ENCODE data around the gene NDUFB6.

The NDUFB6 gene

DNA sequence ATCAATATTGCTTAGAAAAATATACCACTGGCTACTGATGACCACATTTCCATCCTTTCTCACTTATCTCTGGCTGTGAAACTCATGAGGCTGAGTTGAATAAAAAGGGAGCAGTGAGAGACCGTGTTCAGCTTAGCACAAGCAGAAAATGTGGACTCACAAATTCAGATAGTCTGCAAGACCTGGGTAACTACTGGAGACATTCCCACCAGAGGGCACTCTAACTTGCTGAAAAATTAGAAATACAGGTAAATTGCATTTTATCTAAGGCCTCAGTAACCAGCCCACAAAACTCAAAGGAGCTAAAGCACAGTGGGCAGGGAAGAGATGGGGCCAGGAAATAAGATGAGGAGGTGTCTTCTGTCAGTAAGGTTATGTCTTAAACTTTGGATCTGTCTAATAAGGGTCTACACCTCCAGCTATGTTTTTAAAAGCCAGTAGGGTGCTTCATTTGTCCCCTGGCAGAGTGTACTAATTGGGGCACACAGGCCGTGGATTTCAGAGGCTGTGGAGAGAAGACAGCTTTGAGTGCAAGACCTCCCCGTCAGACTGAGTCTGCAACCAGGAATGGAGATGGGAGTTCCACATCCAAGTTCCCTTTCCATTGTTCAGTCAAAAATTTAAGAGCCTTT is 8.7 kb upstream of the NDUFB6 start:
- DNase-seq (ENCODE audit: low read depth), result no peak
- TF ChIP-seq, protein P1, sequence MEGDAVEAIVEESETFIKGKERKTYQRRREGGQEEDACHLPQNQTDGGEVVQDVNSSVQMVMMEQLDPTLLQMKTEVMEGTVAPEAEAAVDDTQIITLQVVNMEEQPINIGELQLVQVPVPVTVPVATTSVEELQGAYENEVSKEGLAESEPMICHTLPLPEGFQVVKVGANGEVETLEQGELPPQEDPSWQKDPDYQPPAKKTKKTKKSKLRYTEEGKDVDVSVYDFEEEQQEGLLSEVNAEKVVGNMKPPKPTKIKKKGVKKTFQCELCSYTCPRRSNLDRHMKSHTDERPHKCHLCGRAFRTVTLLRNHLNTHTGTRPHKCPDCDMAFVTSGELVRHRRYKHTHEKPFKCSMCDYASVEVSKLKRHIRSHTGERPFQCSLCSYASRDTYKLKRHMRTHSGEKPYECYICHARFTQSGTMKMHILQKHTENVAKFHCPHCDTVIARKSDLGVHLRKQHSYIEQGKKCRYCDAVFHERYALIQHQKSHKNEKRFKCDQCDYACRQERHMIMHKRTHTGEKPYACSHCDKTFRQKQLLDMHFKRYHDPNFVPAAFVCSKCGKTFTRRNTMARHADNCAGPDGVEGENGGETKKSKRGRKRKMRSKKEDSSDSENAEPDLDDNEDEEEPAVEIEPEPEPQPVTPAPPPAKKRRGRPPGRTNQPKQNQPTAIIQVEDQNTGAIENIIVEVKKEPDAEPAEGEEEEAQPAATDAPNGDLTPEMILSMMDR (IDR thresholded peaks at IDR 0.05; ENCODE audit: control insufficient read depth, insufficient read depth, low read depth, low read length, missing control alignments), result peak; percentile 62
- H3K4me3 ChIP-seq (ENCODE audit: control insufficient read depth, low read depth, low read length), result no peak overlapping the region

DNA sequence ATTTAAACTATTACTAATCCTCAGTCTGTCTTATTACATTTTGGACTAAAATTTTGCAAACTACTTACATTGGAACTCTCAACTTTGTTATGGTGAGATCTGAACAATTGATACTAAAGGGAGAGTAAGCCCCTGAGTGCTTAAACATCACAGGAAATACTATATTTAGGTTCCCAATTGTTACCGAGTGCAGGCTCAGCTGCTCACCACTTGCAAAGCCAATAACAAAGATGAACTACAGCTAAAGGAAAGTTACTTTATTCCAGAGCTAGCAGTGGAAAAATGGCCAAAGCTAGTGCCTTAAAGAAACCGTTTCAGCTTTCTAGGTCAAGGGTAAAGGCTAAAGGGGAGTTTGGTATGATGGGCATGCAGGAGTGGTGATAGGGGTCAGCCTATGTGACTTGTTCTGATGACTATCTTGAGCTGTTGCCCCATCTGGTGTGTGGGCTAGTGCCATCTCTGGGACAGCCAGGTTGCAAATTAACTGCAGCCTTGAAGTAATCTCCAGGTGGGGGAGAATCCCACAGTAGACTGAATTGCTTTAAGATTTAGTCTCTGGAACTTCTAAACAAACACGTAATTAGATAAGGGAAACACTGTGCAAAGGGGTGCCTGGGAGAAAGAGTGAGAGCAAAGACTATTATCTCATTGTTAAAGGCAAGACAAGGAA is 7.8 kb upstream of the NDUFB6 start:
- no peak for DNase-seq (ENCODE audit: low read depth)
- TF ChIP-seq, protein P1 (IDR thresholded peaks at IDR 0.05; ENCODE audit: control insufficient read depth, insufficient read depth, low read depth, low read length, missing control alignments), result no peak
- H3K4me3 ChIP-seq (ENCODE audit: control insufficient read depth, low read depth, low read length), result no peak overlapping the region

DNA sequence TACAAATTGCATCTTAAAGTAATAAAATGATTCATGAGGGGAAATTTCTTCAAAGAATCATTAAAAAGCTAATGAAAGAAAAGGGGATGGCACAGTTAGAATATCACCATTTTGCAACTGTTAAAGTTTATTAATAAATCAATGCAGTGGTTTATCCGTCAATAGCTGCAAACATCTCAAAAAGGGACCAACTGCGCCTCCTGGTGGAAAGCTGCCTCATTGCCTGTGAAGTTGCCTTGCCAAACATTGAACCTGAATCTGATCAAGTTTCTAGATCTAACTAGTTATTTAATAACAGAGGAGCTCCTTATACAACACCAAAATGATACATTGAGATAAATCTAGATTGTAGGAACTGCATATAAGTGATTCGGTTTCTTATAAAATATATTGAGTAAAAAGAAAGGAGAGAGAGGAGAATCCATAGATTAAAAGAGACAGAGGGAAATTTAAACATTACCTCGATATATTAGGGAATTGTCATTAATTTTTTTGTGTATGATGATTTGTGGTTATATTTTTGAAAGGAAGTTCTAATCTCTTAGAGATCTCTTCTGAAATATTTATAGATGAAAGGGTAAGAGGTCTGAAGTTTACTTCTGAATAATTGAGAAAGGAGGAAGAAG is 6.9 kb upstream of the NDUFB6 start:
- H3K4me3 ChIP-seq (ENCODE audit: control insufficient read depth, low read depth, low read length), result no peak overlapping the region
- no peak for DNase-seq (ENCODE audit: low read depth)
- TF ChIP-seq, protein P1 (IDR thresholded peaks at IDR 0.05; ENCODE audit: control insufficient read depth, insufficient read depth, low read depth, low read length, missing control alignments), result peak; percentile 89

DNA sequence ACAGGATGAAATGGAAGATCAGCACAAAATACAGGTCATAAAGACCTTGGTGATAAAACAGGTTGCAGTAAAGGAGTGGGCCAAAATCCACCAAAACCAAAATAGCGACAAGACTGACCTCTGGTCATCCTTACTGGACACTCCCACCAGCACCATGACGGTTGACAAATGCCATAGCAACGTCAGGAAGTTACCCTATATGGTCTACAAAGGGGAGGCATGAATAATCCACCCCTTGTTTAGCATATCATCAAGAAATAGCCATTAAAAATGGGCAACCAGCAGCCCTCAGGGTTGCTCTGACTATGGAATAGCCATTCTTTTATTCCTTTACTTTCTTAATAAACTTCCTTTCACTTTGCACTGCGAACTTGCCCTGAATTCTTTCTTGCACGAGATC is 6.0 kb upstream of the NDUFB6 start:
- TF ChIP-seq, protein P1 (IDR thresholded peaks at IDR 0.05; ENCODE audit: control insufficient read depth, insufficient read depth, low read depth, low read length, missing control alignments), result no peak
- no peak overlapping the region for H3K4me3 ChIP-seq (ENCODE audit: control insufficient read depth, low read depth, low read length)
- no peak for DNase-seq (ENCODE audit: low read depth)

DNA sequence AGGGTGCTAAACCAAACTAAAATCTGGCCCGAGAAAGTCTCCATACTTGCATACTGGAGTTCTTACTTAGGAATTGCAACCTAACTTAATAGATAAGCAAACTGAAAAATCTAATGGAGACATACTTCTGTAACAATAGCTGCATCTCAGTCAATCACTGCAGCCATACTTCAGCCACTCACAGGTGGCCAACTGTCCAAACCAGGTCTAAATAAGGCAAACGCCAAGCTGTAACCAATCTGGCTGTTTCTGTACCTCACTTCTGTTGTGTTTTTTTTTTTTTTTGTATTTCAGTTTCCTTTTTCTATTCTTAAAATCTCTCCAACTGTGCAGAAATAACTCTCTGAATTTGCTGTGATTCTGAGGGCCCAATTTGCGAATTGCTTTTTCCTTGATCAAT is 4.4 kb upstream of the NDUFB6 start:
- TF ChIP-seq, protein P1 (IDR thresholded peaks at IDR 0.05; ENCODE audit: control insufficient read depth, insufficient read depth, low read depth, low read length, missing control alignments), result no peak
- no peak overlapping the region for H3K4me3 ChIP-seq (ENCODE audit: control insufficient read depth, low read depth, low read length)
- no peak for DNase-seq (ENCODE audit: low read depth)

DNA sequence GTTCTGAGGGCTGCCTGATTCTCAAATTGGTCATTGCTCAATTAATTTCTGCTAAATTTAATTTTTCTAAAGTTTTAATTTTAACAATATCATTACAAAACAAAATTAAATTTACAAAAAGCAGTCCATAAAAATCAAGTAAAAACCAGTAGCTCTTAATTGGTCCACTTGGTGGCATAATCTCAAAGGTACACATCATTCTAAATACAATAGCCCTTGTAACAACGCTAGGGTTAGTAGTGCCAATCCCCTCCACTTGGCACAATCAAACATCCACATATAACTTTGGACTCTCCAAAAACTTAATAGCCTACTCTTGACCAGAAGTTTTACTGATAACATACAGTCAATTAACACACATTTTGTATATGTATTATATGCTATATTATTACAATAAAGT is 1.9 kb upstream of the NDUFB6 start:
- TF ChIP-seq, protein P1 (IDR thresholded peaks at IDR 0.05; ENCODE audit: control insufficient read depth, insufficient read depth, low read depth, low read length, missing control alignments), result no peak
- H3K4me3 ChIP-seq (ENCODE audit: control insufficient read depth, low read depth, low read length), result no peak overlapping the region
- no peak for DNase-seq (ENCODE audit: low read depth)

All from AG09309 (cell line).